TTC549 (cell line): ENCODE data around the gene PDE2A.

Source experiments
- FAIRE-seq: peaks from 2 replicates; lab custom pipeline; 2012; peaks lifted over from hg19 to GRCh38; lab: Jason Lieb, UNC

The PDE2A gene

GRCh38 chr11:72655896-72656464 lies 18.2 kb downstream of the PDE2A start:
- FAIRE-seq = no peak

- no peak for FAIRE-seq
Measured at GRCh38 chr11:72655014-72655413, 19.2 kb downstream of the PDE2A start.

- FAIRE-seq = no peak
Measured at GRCh38 chr11:72653649-72654048, 20.6 kb downstream of the PDE2A start.

GRCh38 chr11:72652873-72653630 lies 21.2 kb downstream of the PDE2A start:
- FAIRE-seq = no peak

- no peak for FAIRE-seq
Measured at GRCh38 chr11:72652133-72652532, 22.1 kb downstream of the PDE2A start.

- no peak for FAIRE-seq
Measured at GRCh38 chr11:72649215-72649976, 24.8 kb downstream of the PDE2A start.

GRCh38 chr11:72648384-72649136 lies 25.7 kb downstream of the PDE2A start:
- no peak for FAIRE-seq

- no peak for FAIRE-seq
Measured at GRCh38 chr11:72647882-72648281, 26.3 kb downstream of the PDE2A start.

GRCh38 chr11:72646472-72646871 lies 27.8 kb downstream of the PDE2A start:
- no peak for FAIRE-seq

GRCh38 chr11:72646024-72646423 lies 28.2 kb downstream of the PDE2A start:
- FAIRE-seq = no peak

GRCh38 chr11:72643547-72643946 lies 30.7 kb downstream of the PDE2A start:
- no peak for FAIRE-seq

- FAIRE-seq = no peak
Measured at GRCh38 chr11:72642884-72643522, 31.2 kb downstream of the PDE2A start.

- FAIRE-seq = no peak
Measured at GRCh38 chr11:72642043-72642883, 32.0 kb downstream of the PDE2A start.

GRCh38 chr11:72641522-72642042 lies 32.6 kb downstream of the PDE2A start:
- no peak for FAIRE-seq

GRCh38 chr11:72639502-72640375 lies 34.5 kb downstream of the PDE2A start:
- FAIRE-seq = no peak

- FAIRE-seq = no peak
Measured at GRCh38 chr11:72637926-72638325, 36.3 kb downstream of the PDE2A start.

GRCh38 chr11:72637198-72637597 lies 37.0 kb downstream of the PDE2A start:
- FAIRE-seq = no peak

- no peak for FAIRE-seq
Measured at GRCh38 chr11:72636376-72636775, 37.8 kb downstream of the PDE2A start.

- no peak for FAIRE-seq
Measured at GRCh38 chr11:72635933-72636332, 38.3 kb downstream of the PDE2A start.
